Activated CD4-positive, alpha-beta T cell treated with anti-CD3 and anti-CD28 coated beads, Interleukin-2, amount 10 ng/mL, durations not matched to agents 24 days and 14 days (primary cell): Measurements from ENCODE around the gene SFMBT2. TPM values are rescaled to one million over a fixed set of nuclear protein-coding genes. Genes with fewer than 3 reads are reported as not detected.
"Not testable (repeated sequence)": the region's sequence is repeated elsewhere in the genome, so short reads cannot be mapped to it uniquely, and the experiment has no call there.

ENCODE experiments used
- DNase-seq: peaks from one replicate; pipeline ENCODE4 v3.0.0; 2022
- H3K27ac Mint-ChIP-seq: one replicate; pipeline ENCODE4 v1.8.0; 2022; ENCODE audit warnings: mild to moderate bottlenecking, mixed read lengths
- H3K27me3 Mint-ChIP-seq: one replicate; pipeline ENCODE4 v1.8.0; 2022; ENCODE audit warnings: mixed read lengths
- H3K36me3 Mint-ChIP-seq: one replicate; pipeline ENCODE4 v1.8.0; 2022; ENCODE audit warnings: low read depth, mild to moderate bottlenecking, mixed read lengths
- H3K4me1 Mint-ChIP-seq: one replicate; pipeline ENCODE4 v1.8.0; 2021; ENCODE audit warnings: mixed read lengths
- H3K4me3 Mint-ChIP-seq: one replicate; pipeline ENCODE4 v1.8.0; 2022; ENCODE audit warnings: mild to moderate bottlenecking, moderate library complexity, mixed read lengths
- H3K9me3 Mint-ChIP-seq: one replicate; pipeline ENCODE4 v1.8.0; 2021; ENCODE audit warnings: mixed read lengths
- intact Hi-C: fragments of 100-400 bp; cut with micrococcal nuclease; formaldehyde crosslinking; loops from one replicate; pipeline ENCODE4 v1.15.1; 2023
- total RNA-seq: library from RNA; stranded (reverse); gene quantifications from 2 replicates; pipeline ENCODE4 v1.2.3, GENCODE V29; 2022

Gene SFMBT2
- total RNA-seq, 1 donor from 2014 or later = 24.9 TPM

- no peak for DNase-seq
- H3K4me1 Mint-ChIP-seq = peaks cover 5% of the 10 kb centered on the region
- no peaks in the 10 kb centered on the region for H3K9me3 Mint-ChIP-seq
- H3K4me3 Mint-ChIP-seq = no peak overlapping the region
- peak overlapping the region; percentile 34 for H3K27ac Mint-ChIP-seq
- no peaks in the 10 kb centered on the region for H3K27me3 Mint-ChIP-seq
- peaks cover 57% of the 10 kb centered on the region for H3K36me3 Mint-ChIP-seq
- intact Hi-C loops = no loop called here
Observed at GRCh38 chr10:7218968-7219367, 191.9 kb downstream of the SFMBT2 start.

- intact Hi-C loops, DNase-seq, H3K4me1 Mint-ChIP-seq, H3K9me3 Mint-ChIP-seq, H3K27me3 Mint-ChIP-seq, H3K4me3 Mint-ChIP-seq: not testable (repeated sequence)
- Mint-ChIP-seq H3K27ac (peak overlapping the region; percentile 25), H3K36me3 (peaks cover 55% of the 10 kb centered on the region)
Observed at GRCh38 chr10:7212696-7213095, 198.1 kb downstream of the SFMBT2 start.

DNA sequence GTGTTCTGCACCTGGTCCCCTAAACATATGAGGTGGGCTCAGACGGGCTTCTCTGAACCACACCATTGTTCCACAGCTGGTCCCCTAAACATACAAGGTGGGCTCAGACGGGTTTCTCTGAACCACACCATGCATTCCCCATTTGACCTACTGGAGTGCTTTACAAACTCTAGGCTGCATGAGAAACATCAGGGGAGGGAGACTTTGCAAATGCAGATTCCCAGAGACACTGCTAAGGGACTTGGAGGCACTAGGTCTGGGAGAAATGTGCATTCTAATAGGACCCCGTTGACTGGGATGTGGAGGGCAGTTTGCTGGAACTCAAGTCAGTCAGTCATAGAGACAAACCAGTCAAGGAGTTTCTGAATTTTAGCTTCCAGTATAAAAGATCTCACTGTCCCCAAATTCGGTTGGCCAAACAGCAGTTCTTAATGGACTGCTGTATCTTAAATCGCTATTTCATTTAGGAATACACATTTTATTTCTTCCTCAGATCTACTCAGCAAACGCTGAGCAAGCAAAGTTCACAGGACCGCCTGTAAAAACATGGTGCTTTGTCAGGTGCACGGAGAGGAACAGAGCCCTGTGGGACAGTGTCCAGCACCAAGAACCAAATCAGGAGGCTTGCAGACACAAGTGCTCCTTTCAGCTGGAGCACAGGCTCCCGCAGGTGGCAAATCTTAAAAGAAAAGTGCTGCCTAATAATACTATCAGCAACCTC is 198.8 kb downstream of the SFMBT2 start:
- H3K27me3 Mint-ChIP-seq = no peaks in the 10 kb centered on the region
- DNase-seq = no peak

DNA sequence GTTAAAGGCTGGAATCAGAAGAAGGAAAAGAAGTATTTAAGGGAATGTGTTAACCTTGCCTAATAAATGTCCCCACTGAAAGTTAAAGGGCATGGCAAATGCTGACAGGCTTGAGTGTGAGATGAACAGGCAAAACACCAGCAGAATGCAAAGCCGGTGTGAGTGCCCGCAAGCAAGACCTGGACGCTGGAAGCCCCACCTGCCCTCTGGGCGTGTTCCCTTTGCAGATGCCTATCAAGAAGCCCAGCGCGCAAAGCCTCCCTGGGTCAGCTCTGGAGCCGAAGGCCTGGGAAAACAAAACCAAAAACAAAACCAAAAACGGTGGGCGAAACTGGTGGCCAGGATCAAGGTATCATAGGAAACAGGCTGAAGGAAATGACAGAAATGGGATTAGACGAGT is 200.3 kb downstream of the SFMBT2 start:
- H3K4me1 Mint-ChIP-seq = peaks cover 11% of the 10 kb centered on the region

More for the DNA sequence above, 198.8 kb downstream of the SFMBT2 start:
- intact Hi-C loops = no loop called here
- H3K27ac Mint-ChIP-seq = no peak overlapping the region
- H3K4me1 Mint-ChIP-seq = peaks cover 11% of the 10 kb centered on the region
- H3K4me3 Mint-ChIP-seq = no peak overlapping the region
- H3K36me3 Mint-ChIP-seq = peaks cover 56% of the 10 kb centered on the region
- no peaks in the 10 kb centered on the region for H3K9me3 Mint-ChIP-seq

DNA sequence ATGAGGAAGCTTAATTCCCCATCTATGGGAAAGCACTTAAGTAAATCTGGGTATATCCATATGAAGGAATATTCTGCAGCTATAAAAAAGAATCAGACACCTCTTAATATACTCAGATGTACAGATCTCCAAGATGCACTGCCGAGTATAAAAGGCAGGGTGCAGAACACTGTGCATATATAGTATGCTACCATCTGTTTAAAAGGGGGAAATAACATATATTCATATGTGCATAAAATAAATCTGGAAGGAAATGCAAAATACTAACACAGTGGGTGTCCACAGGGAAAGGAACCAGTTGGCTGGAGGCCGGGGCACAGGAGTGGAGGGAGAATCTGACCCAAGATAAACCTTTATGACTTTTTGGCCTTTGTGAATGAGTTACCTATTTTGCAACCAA is 201.4 kb downstream of the SFMBT2 start:
- DNase-seq = no peak
- H3K9me3 Mint-ChIP-seq = no peaks in the 10 kb centered on the region
- peaks cover 56% of the 10 kb centered on the region for H3K36me3 Mint-ChIP-seq
- H3K27ac Mint-ChIP-seq = no peak overlapping the region
- intact Hi-C loops = no loop called here
- peaks cover 11% of the 10 kb centered on the region for H3K4me1 Mint-ChIP-seq
- no peaks in the 10 kb centered on the region for H3K27me3 Mint-ChIP-seq
- H3K4me3 Mint-ChIP-seq = no peak overlapping the region

More for the DNA sequence above, 200.3 kb downstream of the SFMBT2 start:
- Mint-ChIP-seq H3K27ac (no peak overlapping the region), H3K27me3 (no peaks in the 10 kb centered on the region), H3K36me3 (peaks cover 54% of the 10 kb centered on the region), H3K9me3 (no peaks in the 10 kb centered on the region), H3K4me3 (no peak overlapping the region)
- intact Hi-C loops = no loop called here
- no peak for DNase-seq

- Mint-ChIP-seq H3K4me1 (peaks cover 13% of the 10 kb centered on the region), H3K27ac (no peak overlapping the region), H3K9me3 (no peaks in the 10 kb centered on the region), H3K4me3 (no peak overlapping the region), H3K27me3 (no peaks in the 10 kb centered on the region), H3K36me3 (peaks cover 57% of the 10 kb centered on the region)
- DNase-seq = no peak
- intact Hi-C loops = no loop called here
Observed at GRCh38 chr10:7206412-7207100, 204.3 kb downstream of the SFMBT2 start.

DNA sequence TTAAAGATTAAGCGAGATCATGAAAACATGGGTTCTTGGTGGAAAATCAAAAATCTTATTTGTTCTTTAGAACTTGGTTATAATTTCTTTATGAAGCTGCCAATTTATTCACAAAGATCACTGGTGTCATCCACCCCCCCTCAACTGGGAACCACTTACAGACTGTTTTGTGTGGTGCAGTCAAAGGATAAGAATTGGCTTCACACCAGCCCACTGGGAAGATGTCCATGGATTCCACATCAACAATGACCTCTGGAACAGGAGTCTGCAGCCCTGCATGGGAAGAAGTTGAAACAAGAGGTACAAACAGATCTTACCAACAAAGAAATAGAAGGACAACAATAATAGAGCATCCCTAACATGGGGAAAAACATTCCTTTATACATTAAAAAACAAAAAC is 205.2 kb downstream of the SFMBT2 start:
- H3K4me1 Mint-ChIP-seq = peaks cover 10% of the 10 kb centered on the region

DNA sequence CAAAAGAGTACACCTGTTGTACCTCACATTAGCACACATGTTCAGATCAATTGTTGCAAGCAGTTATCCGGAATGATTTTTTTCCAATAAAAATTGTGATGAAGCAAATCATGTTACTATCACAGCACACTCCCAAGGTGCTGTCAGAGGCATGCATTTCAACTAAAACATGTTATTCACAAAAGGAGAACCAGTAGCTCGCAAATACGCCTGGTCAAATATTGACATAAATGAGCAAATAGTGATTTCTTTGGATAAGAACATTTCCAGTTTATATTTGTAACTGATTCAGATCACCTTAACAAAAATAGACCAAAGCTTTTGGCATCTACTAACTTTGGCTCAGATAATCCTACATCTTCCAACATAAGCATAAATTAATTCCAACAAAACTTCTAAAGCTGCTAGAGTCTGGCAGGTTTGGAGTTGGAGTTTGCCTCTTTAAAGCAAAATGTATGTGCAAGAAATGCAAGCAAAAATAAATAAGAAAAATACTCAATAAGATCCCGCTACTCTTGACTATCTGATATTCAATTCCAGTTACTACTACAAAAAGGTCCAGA is 208.0 kb downstream of the SFMBT2 start:
- DNase-seq = no peak
- Mint-ChIP-seq H3K9me3 (no peaks in the 10 kb centered on the region), H3K4me1 (peaks cover 15% of the 10 kb centered on the region), H3K27ac (no peak overlapping the region), H3K36me3 (peaks cover 65% of the 10 kb centered on the region), H3K27me3 (no peaks in the 10 kb centered on the region), H3K4me3 (no peak overlapping the region)
- intact Hi-C loops = no loop called here

More for the DNA sequence above, 205.2 kb downstream of the SFMBT2 start:
- no peak overlapping the region for H3K27ac Mint-ChIP-seq
- H3K9me3 Mint-ChIP-seq = no peaks in the 10 kb centered on the region
- intact Hi-C loops = no loop called here
- H3K4me3 Mint-ChIP-seq = no peak overlapping the region
- H3K36me3 Mint-ChIP-seq = peaks cover 62% of the 10 kb centered on the region
- H3K27me3 Mint-ChIP-seq = no peaks in the 10 kb centered on the region
- DNase-seq = no peak

GRCh38 chr10:7199152-7199760 is 211.6 kb downstream of the SFMBT2 start:
- H3K27ac Mint-ChIP-seq = no peak overlapping the region
- H3K27me3 Mint-ChIP-seq = no peaks in the 10 kb centered on the region
- H3K9me3 Mint-ChIP-seq = peaks cover 17% of the 10 kb centered on the region
- H3K36me3 Mint-ChIP-seq = peaks cover 84% of the 10 kb centered on the region
- H3K4me1 Mint-ChIP-seq = peaks cover 21% of the 10 kb centered on the region
- no peak overlapping the region for H3K4me3 Mint-ChIP-seq
- DNase-seq = no peak
- intact Hi-C loops = no loop called here

DNA sequence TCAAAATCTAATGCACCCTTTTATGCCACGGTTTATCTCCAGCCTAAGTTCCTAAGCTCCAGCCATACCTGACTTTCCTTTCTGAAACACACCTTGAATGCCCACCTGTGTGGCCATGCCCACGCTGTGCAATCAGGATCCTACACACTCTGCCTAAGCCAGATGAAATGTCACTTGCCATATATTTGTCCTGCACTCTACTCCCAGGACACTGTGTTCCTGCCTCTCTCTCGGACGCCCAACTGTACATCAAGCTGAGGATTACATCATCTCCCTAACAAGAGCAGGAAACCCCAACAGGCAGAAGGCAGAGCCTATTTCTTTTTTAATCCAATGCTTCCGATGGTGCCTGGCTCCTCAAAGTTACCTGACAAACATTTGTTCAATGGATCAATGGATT is 214.6 kb downstream of the SFMBT2 start:
- intact Hi-C loops = no loop called here
- no peak overlapping the region for H3K4me3 Mint-ChIP-seq
- H3K27ac Mint-ChIP-seq = no peak overlapping the region
- no peak for DNase-seq
- peaks cover 19% of the 10 kb centered on the region for H3K9me3 Mint-ChIP-seq
- H3K4me1 Mint-ChIP-seq = peaks cover 46% of the 10 kb centered on the region
- H3K27me3 Mint-ChIP-seq = no peaks in the 10 kb centered on the region
- peaks cover 80% of the 10 kb centered on the region for H3K36me3 Mint-ChIP-seq

- H3K4me3 Mint-ChIP-seq = no peak overlapping the region
- H3K27ac Mint-ChIP-seq = peak overlapping the region; percentile 95
- H3K4me1 Mint-ChIP-seq = peaks cover 53% of the 10 kb centered on the region
- DNase-seq = no peak
- H3K36me3 Mint-ChIP-seq = peaks cover 79% of the 10 kb centered on the region
- intact Hi-C loops = no loop called here
- peaks cover 24% of the 10 kb centered on the region for H3K9me3 Mint-ChIP-seq
- no peaks in the 10 kb centered on the region for H3K27me3 Mint-ChIP-seq
Observed at GRCh38 chr10:7195118-7195517, 215.7 kb downstream of the SFMBT2 start.

- Mint-ChIP-seq H3K27me3 (no peaks in the 10 kb centered on the region), H3K4me1 (peaks cover 50% of the 10 kb centered on the region), H3K9me3 (peaks cover 24% of the 10 kb centered on the region), H3K27ac (peak overlapping the region; percentile 95), H3K4me3 (no peak overlapping the region), H3K36me3 (peaks cover 78% of the 10 kb centered on the region)
- intact Hi-C loops = loop anchor here (5.0 kb wide), 1 partner anchor 267 kb away; no protein-coding TSS in a partner anchor
- DNase-seq = no peak
Observed at GRCh38 chr10:7194571-7194970, 216.3 kb downstream of the SFMBT2 start.

GRCh38 chr10:7193369-7193768 is 217.5 kb downstream of the SFMBT2 start:
- Mint-ChIP-seq H3K4me3 (peak overlapping the region; percentile 80), H3K27ac (peak overlapping the region; percentile 95), H3K36me3 (peaks cover 83% of the 10 kb centered on the region), H3K27me3 (no peaks in the 10 kb centered on the region), H3K4me1 (peaks cover 57% of the 10 kb centered on the region), H3K9me3 (peaks cover 24% of the 10 kb centered on the region)
- DNase-seq = peak; percentile 80
- intact Hi-C loops = loop anchor here (1.0 to 5.0 kb wide), 4 partner anchors 8 to 266 kb away; no protein-coding TSS in a partner anchor
